Measurements from ENCODE around the gene PLTP.
"Not testable (repeated sequence)": the region's sequence is repeated elsewhere in the genome, so short reads cannot be mapped to it uniquely, and the experiment has no call there.

DNA sequence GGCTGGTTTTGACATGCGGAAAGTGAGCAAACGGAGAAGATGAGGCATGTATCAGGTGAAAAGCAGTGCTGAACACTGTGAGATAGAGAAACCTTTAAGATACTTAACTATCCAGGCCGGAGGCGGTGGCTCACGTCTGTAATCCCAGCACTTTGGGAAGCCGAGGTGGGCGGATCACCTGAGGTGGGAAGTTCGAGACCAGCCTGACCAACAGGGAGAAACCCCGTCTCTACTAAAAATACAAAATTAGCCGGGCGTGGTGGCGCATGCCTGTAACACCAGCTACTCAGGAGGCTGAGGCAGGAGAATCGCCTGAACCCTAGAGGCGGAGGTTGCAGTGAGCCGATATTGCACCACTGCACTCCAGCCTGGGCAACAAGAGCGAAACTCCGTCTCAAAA, 19.7 kb upstream of the PLTP start:
- TF ChIP-seq, protein P1, sequence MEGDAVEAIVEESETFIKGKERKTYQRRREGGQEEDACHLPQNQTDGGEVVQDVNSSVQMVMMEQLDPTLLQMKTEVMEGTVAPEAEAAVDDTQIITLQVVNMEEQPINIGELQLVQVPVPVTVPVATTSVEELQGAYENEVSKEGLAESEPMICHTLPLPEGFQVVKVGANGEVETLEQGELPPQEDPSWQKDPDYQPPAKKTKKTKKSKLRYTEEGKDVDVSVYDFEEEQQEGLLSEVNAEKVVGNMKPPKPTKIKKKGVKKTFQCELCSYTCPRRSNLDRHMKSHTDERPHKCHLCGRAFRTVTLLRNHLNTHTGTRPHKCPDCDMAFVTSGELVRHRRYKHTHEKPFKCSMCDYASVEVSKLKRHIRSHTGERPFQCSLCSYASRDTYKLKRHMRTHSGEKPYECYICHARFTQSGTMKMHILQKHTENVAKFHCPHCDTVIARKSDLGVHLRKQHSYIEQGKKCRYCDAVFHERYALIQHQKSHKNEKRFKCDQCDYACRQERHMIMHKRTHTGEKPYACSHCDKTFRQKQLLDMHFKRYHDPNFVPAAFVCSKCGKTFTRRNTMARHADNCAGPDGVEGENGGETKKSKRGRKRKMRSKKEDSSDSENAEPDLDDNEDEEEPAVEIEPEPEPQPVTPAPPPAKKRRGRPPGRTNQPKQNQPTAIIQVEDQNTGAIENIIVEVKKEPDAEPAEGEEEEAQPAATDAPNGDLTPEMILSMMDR (IDR thresholded peaks at IDR 0.05 in 4 of 5, conservative IDR thresholded peaks at IDR 0.05 in 1 of 5) = not testable (repeated sequence)
- not testable (repeated sequence) for TF ChIP-seq POLR2A (IDR thresholded peaks at IDR 0.05)

Data from gastrocnemius medialis (tissue), 4 donors.